ENCODE measurements around the gene HBG1.

DNA sequence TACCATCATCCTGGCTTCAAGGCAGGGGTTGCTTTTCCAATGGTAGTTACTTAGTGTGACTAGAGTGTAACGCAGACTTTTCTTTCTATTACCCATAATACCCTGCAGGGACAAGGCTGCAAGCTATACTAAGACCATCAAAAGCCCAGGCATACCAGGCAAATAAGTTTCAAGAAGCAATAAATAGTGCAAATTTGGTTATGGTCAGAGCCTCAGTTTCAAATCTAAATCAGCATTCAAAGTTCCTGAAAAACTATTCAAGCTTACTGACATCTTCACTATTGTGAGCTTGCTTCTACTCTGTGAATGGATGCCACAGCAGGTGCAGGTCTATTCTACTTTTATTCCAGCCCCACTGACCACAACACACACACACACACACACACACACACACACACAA lies 20.3 kb downstream of the HBG1 start:
- TF ChIP-seq SUZ12 (IDR thresholded peaks at IDR 0.05) (no peak), FOXK2 (IDR thresholded peaks at IDR 0.05) (no peak), BHLHE40 (IDR thresholded peaks at IDR 0.05; ENCODE audit: borderline replicate concordance) (no peak), HDGF (IDR thresholded peaks at IDR 0.05; ENCODE audit: borderline replicate concordance) (no peak), TARDBP (IDR thresholded peaks at IDR 0.05) (no peak), SP1 (IDR thresholded peaks at IDR 0.05) (no peak), NFRKB (IDR thresholded peaks at IDR 0.05) (no peak), ELF4 (IDR thresholded peaks at IDR 0.05) (no peak), CTBP1 (IDR thresholded peaks at IDR 0.05; ENCODE audit: borderline replicate concordance) (no peak), FOXA1 (IDR thresholded peaks at IDR 0.05) (no peak), FOXM1 (IDR thresholded peaks at IDR 0.05; ENCODE audit: borderline replicate concordance) (no peak), LEF1 (IDR thresholded peaks at IDR 0.05; ENCODE audit: borderline replicate concordance) (no peak)
- TF ChIP-seq, protein P1, sequence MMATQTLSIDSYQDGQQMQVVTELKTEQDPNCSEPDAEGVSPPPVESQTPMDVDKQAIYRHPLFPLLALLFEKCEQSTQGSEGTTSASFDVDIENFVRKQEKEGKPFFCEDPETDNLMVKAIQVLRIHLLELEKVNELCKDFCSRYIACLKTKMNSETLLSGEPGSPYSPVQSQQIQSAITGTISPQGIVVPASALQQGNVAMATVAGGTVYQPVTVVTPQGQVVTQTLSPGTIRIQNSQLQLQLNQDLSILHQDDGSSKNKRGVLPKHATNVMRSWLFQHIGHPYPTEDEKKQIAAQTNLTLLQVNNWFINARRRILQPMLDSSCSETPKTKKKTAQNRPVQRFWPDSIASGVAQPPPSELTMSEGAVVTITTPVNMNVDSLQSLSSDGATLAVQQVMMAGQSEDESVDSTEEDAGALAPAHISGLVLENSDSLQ (IDR thresholded peaks at IDR 0.05), result no peak
